Type B pancreatic cell (in vitro differentiated cells): ENCODE measurements around the gene CHKB. TPM values are rescaled to one million over a fixed set of nuclear protein-coding genes. Genes with fewer than 3 reads are reported as not detected.

Experiments used
- DNase-seq: peaks from one replicate; pipeline ENCODE4 v3.0.0; 2021; ENCODE audit warnings: mixed read lengths; ENCODE audit not compliant: unreplicated experiment; ENCODE audit errors: extremely low spot score
- H3K27ac Mint-ChIP-seq: 2 replicates; pipeline ENCODE4 v1.8.0; 2021; ENCODE audit warnings: mild to moderate bottlenecking, mixed read lengths
- H3K27me3 Mint-ChIP-seq: 2 replicates; pipeline ENCODE4 v1.8.0; 2021; ENCODE audit warnings: mixed read lengths
- H3K36me3 Mint-ChIP-seq: 2 replicates; pipeline ENCODE4 v1.8.0; 2021; ENCODE audit warnings: mixed read lengths
- H3K4me1 Mint-ChIP-seq: one replicate; pipeline ENCODE4 v1.8.0; 2021; ENCODE audit warnings: mixed read lengths; ENCODE audit not compliant: unreplicated experiment
- H3K4me3 Mint-ChIP-seq: 2 replicates; pipeline ENCODE4 v1.8.0; 2021; ENCODE audit warnings: mild to moderate bottlenecking, mixed read lengths
- H3K9me3 Mint-ChIP-seq: 2 replicates; pipeline ENCODE4 v1.8.0; 2021; ENCODE audit warnings: mixed read lengths
- total RNA-seq: library from RNA; stranded (reverse); gene quantifications from 2 replicates; pipeline ENCODE4 v1.2.1, GENCODE V29; 2021; ENCODE audit warnings: low replicate concordance
- TF ChIP-seq, protein P1 (sequence below): fragments of 200-600 bp; sonication (generic); conservative IDR thresholded peaks from 2 replicates; pipeline ENCODE4 v1.5.0; 2021; ENCODE audit warnings: antibody characterized with exemption, mild to moderate bottlenecking

CHKB gene
- total RNA-seq, 1 donor from 2014 or later: 96.9 TPM

DNA sequence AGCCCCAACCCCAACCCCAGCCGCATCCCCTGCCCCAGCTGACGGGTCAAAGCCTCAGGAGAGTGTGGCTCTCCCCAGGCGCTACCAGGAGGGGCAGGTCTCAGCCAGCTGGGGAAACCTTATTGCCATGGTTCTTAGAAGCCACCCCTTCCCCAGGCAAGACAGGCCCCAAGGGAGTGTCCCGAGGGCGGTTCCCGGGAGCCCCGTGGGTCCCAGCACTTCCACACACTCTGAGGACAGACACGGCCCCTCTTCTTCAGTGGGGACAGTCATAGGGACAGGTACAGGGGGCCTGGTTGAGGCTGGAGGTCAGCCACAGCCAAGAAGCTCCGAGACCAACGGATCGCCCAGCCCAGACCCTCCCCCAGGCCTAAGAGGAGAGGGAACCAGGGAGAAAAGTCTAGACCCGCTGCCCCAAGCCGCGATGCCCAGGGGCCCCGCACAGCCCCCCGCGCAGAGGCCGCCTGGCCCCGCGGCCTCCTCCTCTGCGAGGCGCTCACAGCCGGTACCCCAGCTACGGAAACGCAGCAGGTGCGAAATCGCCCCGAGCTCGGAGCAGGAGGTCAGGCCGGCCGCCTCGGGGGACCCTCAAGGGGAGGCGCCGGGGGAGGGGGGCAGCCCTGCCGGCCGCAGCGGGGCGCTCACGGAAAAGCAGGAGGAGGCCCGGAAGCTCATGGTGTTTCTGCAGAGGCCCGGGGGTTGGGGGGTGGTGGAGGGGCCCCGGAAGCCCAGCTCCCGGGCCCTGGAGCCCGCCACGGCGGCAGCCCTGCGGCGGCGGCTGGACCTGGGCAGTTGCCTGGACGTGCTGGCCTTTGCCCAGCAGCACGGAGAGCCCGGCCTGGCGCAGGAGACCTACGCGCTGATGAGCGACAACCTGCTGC, 34.4 kb downstream of the CHKB start:
- Mint-ChIP-seq H3K4me3 (no peak overlapping the region), H3K27me3 (peaks cover 4% of the 10 kb centered on the region), H3K27ac (no peak overlapping the region), H3K9me3 (no peaks in the 10 kb centered on the region), H3K36me3 (no peaks in the 10 kb centered on the region), H3K4me1 (no peaks in the 10 kb centered on the region)
- TF ChIP-seq, protein P1, sequence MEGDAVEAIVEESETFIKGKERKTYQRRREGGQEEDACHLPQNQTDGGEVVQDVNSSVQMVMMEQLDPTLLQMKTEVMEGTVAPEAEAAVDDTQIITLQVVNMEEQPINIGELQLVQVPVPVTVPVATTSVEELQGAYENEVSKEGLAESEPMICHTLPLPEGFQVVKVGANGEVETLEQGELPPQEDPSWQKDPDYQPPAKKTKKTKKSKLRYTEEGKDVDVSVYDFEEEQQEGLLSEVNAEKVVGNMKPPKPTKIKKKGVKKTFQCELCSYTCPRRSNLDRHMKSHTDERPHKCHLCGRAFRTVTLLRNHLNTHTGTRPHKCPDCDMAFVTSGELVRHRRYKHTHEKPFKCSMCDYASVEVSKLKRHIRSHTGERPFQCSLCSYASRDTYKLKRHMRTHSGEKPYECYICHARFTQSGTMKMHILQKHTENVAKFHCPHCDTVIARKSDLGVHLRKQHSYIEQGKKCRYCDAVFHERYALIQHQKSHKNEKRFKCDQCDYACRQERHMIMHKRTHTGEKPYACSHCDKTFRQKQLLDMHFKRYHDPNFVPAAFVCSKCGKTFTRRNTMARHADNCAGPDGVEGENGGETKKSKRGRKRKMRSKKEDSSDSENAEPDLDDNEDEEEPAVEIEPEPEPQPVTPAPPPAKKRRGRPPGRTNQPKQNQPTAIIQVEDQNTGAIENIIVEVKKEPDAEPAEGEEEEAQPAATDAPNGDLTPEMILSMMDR: no peak
- no peak for DNase-seq

DNA sequence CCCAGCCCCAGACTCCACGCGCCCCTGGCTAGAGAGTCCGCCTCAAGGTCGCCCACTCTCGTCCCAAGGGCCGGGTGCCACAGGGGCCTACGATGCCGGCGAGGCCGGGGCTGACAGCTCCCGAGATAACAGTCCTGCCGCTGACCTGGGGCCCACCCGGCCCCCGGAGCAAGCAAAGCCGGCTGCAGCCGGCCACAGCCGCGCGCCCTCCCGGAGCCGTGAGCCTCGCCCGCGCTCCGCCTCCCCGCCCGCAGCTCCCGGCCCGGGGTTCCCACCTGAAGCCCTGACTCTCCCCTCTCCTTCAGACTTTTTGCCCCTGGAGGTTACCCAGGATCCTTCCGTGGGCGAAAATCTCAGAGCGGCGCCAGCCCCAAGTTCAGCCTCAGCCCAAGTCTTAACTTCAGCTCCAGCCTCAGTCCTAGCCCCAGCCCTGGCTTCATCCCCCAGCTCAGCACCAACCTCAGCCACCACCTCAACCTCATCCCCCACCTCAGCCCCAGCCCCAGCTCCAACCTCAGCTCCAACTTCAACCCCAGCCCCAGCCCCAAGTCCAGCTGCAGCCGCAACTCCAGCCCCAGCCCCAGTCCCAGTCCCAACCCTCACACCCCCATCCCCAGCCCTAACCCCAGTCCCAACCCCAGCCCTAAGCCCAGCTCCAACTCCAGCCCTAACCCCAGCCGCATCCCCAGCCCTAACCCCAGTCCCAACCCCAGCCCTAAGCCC, 35.2 kb downstream of the CHKB start:
- no peak for DNase-seq
- TF ChIP-seq, protein P1: no peak
- Mint-ChIP-seq H3K36me3 (no peaks in the 10 kb centered on the region), H3K27ac (no peak overlapping the region), H3K4me3 (no peak overlapping the region), H3K9me3 (no peaks in the 10 kb centered on the region), H3K4me1 (peaks cover 3% of the 10 kb centered on the region), H3K27me3 (peaks cover 6% of the 10 kb centered on the region)

- no peak overlapping the region for H3K4me3 Mint-ChIP-seq
- peaks cover 3% of the 10 kb centered on the region for H3K4me1 Mint-ChIP-seq
- no peaks in the 10 kb centered on the region for H3K9me3 Mint-ChIP-seq
- no peaks in the 10 kb centered on the region for H3K36me3 Mint-ChIP-seq
- H3K27ac Mint-ChIP-seq: no peak overlapping the region
- DNase-seq: no peak
- TF ChIP-seq, protein P1: no peak
- peaks cover 8% of the 10 kb centered on the region for H3K27me3 Mint-ChIP-seq
Observed at GRCh38 chr22:50546326-50547262, 36.1 kb downstream of the CHKB start.

DNA sequence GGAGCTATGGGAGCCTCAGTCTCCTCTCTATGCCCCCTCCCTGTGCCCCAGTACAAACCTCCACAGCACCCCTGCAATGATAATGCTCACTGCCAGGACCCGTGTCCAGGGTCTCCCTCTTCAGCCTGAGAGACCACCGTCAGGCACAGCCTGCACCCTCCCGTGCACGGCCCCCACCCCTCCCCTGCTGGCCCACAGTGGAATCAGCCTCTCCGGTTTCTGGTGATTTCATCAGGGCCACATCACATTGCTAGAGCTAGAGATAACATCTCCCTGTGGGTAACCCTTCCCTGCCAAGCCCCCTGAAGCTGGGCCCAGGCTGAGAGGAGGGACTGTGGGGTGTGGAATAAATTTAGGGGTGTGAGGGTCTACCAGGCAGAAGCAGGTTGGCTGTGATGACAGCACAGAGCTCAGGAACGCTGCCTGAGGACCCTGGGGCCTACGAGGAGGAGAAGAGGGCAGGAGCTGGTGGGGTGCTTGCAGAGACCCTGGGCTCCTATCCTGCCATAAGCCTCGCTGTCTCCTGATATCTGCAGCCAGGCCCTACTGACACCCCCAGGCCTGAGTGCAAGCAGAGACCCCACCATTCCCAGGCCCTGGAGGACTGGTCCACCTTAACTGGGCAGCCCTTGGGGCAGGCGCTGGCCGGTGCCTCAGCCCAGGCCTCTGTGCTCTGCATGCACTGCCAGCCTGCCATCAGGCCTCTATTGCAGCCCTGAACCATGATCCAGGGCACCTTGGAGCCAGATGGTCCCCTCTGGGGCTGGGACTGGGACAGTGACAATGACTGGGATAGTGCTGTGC, 36.9 kb downstream of the CHKB start, which contains the start of gene KLHDC7B:
Gene KLHDC7B, plus strand, starts transcription at position 378 of the 804 bp plus-strand sequence. Its CDS starts 345 bp downstream, at position 723.
- Mint-ChIP-seq H3K27ac (no peak within 1 kb of the TSS), H3K4me3 (no peak within 1 kb of the TSS), H3K36me3 (no peaks in the 10 kb centered on the region), H3K27me3 (peaks cover 7% of the 10 kb centered on the region), H3K9me3 (no peaks in the 10 kb centered on the region), H3K4me1 (peaks cover 3% of the 10 kb centered on the region)
- TF ChIP-seq, protein P1: peak; percentile 18
- no peak for DNase-seq
